ENCODE measurements around the gene BIRC6.

The BIRC6 gene

DNA sequence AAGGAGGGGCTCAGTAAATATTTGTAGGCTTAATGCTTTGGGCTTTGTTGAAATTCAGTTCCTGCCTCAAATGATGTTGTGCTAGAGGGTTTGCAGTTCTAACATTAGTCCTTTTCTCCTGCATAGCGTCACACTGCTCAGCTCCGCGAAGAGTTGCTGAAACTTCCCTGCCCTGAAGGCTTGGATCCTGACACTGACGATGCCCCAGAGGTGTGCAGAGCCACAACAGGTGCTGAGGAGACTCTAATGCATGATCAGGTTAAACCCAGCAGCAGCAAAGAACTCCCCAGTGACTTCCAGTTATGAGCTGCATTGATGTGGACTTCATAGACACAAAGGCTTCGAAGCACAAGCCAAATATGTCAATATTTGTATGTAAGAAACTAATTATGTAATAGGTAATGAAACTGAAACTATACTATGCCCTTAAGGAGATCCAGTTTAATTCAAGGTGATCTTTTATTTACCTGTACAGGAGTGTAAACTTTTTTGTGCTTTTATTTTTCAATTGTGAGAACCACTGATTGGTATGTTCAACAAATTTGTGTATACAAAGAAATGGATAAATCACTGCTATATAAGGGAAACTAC lies 260.9 kb downstream of the BIRC6 start:
- Histone ChIP-seq H4K20me1 (ENCODE audit: low read depth, low read length) (no peaks in the 10 kb centered on the region), H3K27me3 (ENCODE audit: low read length) (no peaks in the 10 kb centered on the region), H3F3A (ENCODE audit: insufficient read depth) (no peaks in the 10 kb centered on the region; the same call in 1 of the 2 replicates), H3K9ac (ENCODE audit: low read length) (no peak overlapping the region), H3K4me2 (ENCODE audit: low read depth, low read length, poor library complexity, severe bottlenecking) (no peak overlapping the region), H3K36me3 (ENCODE audit: low read length) (peaks cover 18% of the 10 kb centered on the region; the same call in 1 of the 2 replicates), H3K4me3 (ENCODE audit: insufficient read depth, low read length, poor library complexity, severe bottlenecking) (no peak overlapping the region), H3K79me2 (ENCODE audit: insufficient read depth, low read length) (no peaks in the 10 kb centered on the region), H3K9me3 (ENCODE audit: insufficient read depth, low read length) (no peaks in the 10 kb centered on the region), H3K9me2 (replicated peaks; ENCODE audit: insufficient read depth, low read length) (no peaks in the 10 kb centered on the region), H2AFZ (ENCODE audit: low read depth, low read length, severe bottlenecking) (no peak overlapping the region), H3K27ac (ENCODE audit: low read depth, low read length) (no peak overlapping the region)
- no peak for TF ChIP-seq EZH2phosphoT487 (conservative IDR thresholded peaks at IDR 0.05; ENCODE audit: low read length)
- TF ChIP-seq, protein P1, sequence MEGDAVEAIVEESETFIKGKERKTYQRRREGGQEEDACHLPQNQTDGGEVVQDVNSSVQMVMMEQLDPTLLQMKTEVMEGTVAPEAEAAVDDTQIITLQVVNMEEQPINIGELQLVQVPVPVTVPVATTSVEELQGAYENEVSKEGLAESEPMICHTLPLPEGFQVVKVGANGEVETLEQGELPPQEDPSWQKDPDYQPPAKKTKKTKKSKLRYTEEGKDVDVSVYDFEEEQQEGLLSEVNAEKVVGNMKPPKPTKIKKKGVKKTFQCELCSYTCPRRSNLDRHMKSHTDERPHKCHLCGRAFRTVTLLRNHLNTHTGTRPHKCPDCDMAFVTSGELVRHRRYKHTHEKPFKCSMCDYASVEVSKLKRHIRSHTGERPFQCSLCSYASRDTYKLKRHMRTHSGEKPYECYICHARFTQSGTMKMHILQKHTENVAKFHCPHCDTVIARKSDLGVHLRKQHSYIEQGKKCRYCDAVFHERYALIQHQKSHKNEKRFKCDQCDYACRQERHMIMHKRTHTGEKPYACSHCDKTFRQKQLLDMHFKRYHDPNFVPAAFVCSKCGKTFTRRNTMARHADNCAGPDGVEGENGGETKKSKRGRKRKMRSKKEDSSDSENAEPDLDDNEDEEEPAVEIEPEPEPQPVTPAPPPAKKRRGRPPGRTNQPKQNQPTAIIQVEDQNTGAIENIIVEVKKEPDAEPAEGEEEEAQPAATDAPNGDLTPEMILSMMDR (IDR thresholded peaks at IDR 0.05; ENCODE audit: insufficient read depth, low read length, poor library complexity, severe bottlenecking), result no peak

DNA sequence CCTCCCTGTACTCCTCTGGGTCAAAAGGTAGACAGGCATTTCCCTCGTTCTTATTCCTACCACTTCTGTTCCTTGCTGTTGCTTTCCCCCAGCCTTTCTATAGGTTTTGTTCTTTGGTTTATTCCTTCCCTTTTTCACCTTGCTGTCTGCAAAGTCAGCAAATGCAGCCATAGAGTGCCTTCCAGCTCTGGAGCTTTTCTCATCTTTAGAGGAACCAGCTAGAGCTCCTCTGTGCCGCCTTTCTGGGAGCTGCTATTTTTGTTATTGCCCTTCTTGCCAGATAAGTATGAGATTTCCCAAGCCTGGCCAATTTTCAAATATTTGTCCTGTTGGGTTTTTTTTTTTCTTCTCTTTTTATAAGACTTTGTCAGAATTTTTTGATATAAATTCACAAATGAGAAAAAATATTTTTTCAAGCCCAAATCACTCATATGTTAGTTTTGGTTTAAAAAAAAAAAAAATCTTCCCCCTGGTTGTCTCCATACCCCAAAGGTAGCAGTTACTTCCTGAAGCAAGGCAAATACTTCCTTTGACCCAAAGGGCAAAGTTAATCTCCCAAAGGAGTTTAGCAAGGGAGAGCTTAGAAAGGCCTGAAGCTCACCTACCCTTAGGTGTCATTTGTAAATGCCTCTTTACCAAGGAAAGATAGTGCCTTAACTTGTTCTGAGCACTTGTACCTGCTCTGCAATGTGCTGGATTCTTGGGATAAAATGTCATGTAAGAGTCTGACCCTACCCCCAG lies 265.9 kb downstream of the BIRC6 start:
- Histone ChIP-seq H3K79me2 (ENCODE audit: insufficient read depth, low read length) (no peaks in the 10 kb centered on the region), H3K9ac (ENCODE audit: low read length) (no peak overlapping the region), H3K27ac (ENCODE audit: low read depth, low read length) (no peak overlapping the region)

DNA sequence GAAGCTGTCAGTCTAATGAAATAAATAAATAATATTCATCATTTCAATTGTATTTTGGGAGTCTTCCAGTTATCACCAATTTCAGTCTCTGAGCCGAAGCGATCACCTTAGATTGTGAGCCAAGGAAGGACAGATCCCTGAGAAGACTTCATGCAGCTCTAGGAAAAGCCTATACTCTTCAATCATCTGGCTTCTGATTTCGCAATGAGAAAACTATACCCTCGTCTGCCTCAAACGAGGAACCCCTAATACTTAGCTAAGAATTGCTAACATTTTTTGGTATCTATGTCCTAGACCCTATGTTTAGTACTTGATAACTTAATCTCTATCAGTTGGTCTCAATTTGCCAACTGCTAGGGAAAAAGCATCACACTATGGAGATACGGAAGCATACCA lies 266.5 kb downstream of the BIRC6 start:
- no peak overlapping the region for H2AFZ ChIP-seq (ENCODE audit: low read depth, low read length, severe bottlenecking)
- peaks cover 24% of the 10 kb centered on the region for H3F3A ChIP-seq (ENCODE audit: insufficient read depth)
- H3K9ac ChIP-seq (ENCODE audit: low read length), result no peak overlapping the region
- H3K36me3 ChIP-seq (ENCODE audit: low read length), result peaks cover 6% of the 10 kb centered on the region; the same call in 1 of the 2 replicates
- no peaks in the 10 kb centered on the region for H3K9me3 ChIP-seq (ENCODE audit: insufficient read depth, low read length)
- no peaks in the 10 kb centered on the region for H3K9me2 ChIP-seq (replicated peaks; ENCODE audit: insufficient read depth, low read length)
- TF ChIP-seq, protein P1 (IDR thresholded peaks at IDR 0.05; ENCODE audit: insufficient read depth, low read length, poor library complexity, severe bottlenecking), result no peak
- no peak for TF ChIP-seq EZH2phosphoT487 (conservative IDR thresholded peaks at IDR 0.05; ENCODE audit: low read length)
- no peak overlapping the region for H3K4me3 ChIP-seq (ENCODE audit: insufficient read depth, low read length, poor library complexity, severe bottlenecking)
- H3K27ac ChIP-seq (ENCODE audit: low read depth, low read length), result no peak overlapping the region
- H4K20me1 ChIP-seq (ENCODE audit: low read depth, low read length), result no peaks in the 10 kb centered on the region
- no peak overlapping the region for H3K4me2 ChIP-seq (ENCODE audit: low read depth, low read length, poor library complexity, severe bottlenecking)
- H3K79me2 ChIP-seq (ENCODE audit: insufficient read depth, low read length), result peaks cover 2% of the 10 kb centered on the region; the same call in 1 of the 2 replicates
- no peaks in the 10 kb centered on the region for H3K27me3 ChIP-seq (ENCODE audit: low read length)

More for the DNA sequence above, 265.9 kb downstream of the BIRC6 start:
- Histone ChIP-seq H2AFZ (ENCODE audit: low read depth, low read length, severe bottlenecking) (no peak overlapping the region), H3K36me3 (ENCODE audit: low read length) (peaks cover 10% of the 10 kb centered on the region; the same call in 1 of the 2 replicates), H3K4me3 (ENCODE audit: insufficient read depth, low read length, poor library complexity, severe bottlenecking) (no peak overlapping the region), H3F3A (ENCODE audit: insufficient read depth) (peaks cover 24% of the 10 kb centered on the region), H3K9me3 (ENCODE audit: insufficient read depth, low read length) (no peaks in the 10 kb centered on the region), H3K4me2 (ENCODE audit: low read depth, low read length, poor library complexity, severe bottlenecking) (no peak overlapping the region), H4K20me1 (ENCODE audit: low read depth, low read length) (no peaks in the 10 kb centered on the region), H3K27me3 (ENCODE audit: low read length) (no peaks in the 10 kb centered on the region), H3K9me2 (replicated peaks; ENCODE audit: insufficient read depth, low read length) (no peaks in the 10 kb centered on the region)
- TF ChIP-seq EZH2phosphoT487 (conservative IDR thresholded peaks at IDR 0.05; ENCODE audit: low read length), result no peak
- TF ChIP-seq, protein P1 (IDR thresholded peaks at IDR 0.05; ENCODE audit: insufficient read depth, low read length, poor library complexity, severe bottlenecking), result no peak
